Astrocyte of the cerebellum (primary cell): ENCODE measurements around the gene BAMBI.

Experiments
- DNase-seq: peaks from one replicate; pipeline ENCODE4 v3.0.0-alpha.2; 2011; ENCODE audit warnings: low read depth
- H3K4me3 ChIP-seq: 2 replicates; pipeline ENCODE4 v1.5.1; 2011; ENCODE audit warnings: mild to moderate bottlenecking, low read depth, low read length, moderate library complexity
- in situ Hi-C: cut with HindIII; loops from 2 replicates; pipeline ENCODE4 v1.10.0; 2017; ENCODE audit warnings: low sequenced_read_pairs
- TF ChIP-seq, protein P1 (sequence below): IDR thresholded peaks from 2 replicates; pipeline ENCODE4 v1.5.1; 2012; ENCODE audit warnings: low read length, low read depth, moderate library complexity, mild to moderate bottlenecking; ENCODE audit errors: missing control alignments

BAMBI gene

DNA sequence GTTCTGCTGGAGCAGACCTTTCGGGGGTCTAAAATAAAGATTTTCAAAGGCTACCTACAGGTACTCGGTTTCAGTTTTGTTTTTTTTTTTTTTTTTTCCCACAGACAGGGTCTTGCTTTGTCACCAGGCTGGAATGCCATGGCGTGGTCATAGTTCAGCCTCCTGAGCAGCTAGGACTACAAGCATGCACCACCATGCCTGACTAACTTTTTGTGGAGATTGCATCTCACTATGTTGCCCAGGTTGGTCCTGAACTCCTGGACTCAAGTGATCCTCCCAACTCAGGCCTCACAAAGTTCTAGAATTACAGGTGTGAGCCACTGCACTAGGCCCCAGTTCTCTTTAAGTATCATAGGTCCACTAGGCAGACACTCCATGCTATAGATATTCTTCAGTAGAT, 34.5 kb downstream of the BAMBI start:
- no peak overlapping the region for H3K4me3 ChIP-seq
- DNase-seq = no peak
- TF ChIP-seq, protein P1, sequence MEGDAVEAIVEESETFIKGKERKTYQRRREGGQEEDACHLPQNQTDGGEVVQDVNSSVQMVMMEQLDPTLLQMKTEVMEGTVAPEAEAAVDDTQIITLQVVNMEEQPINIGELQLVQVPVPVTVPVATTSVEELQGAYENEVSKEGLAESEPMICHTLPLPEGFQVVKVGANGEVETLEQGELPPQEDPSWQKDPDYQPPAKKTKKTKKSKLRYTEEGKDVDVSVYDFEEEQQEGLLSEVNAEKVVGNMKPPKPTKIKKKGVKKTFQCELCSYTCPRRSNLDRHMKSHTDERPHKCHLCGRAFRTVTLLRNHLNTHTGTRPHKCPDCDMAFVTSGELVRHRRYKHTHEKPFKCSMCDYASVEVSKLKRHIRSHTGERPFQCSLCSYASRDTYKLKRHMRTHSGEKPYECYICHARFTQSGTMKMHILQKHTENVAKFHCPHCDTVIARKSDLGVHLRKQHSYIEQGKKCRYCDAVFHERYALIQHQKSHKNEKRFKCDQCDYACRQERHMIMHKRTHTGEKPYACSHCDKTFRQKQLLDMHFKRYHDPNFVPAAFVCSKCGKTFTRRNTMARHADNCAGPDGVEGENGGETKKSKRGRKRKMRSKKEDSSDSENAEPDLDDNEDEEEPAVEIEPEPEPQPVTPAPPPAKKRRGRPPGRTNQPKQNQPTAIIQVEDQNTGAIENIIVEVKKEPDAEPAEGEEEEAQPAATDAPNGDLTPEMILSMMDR = no peak
- in situ Hi-C loops = no loop called here

DNA sequence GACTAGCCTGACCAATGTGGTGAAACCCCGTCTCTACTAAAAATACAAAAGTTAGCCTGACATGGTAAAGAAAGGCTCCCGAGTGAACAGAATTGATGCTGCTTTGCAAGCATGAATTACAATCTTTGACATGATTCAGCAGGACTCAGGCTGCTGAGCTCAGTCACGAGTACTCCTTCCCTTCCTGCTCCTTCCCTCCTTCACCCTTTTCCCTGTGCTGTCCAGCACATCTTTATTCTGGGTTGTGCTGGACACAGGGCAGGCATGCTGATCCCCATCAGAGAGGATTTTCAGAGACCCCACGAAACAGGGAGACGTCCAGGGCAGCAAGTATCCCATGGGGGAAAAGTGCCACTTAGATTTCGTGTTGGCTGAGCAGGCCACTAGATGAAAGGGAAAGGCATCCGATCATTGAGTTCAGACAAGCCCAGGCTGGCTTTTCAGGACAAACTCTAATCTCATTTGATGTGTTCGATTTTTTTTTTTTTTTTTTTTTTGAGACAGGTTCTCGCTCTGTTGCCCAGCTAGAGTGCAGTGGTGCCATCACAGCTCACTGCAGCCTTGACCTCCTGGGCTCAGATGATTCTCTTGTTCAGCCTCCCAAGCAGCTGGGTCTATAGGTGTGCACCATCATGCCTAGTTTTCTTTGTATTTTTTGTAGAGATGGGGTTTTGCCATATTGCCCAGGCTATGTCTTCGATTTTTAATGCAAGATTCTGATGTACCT, 36.5 kb downstream of the BAMBI start:
- no peak for DNase-seq
- in situ Hi-C loops = no loop called here
- H3K4me3 ChIP-seq = no peak overlapping the region
- TF ChIP-seq, protein P1 = no peak

DNA sequence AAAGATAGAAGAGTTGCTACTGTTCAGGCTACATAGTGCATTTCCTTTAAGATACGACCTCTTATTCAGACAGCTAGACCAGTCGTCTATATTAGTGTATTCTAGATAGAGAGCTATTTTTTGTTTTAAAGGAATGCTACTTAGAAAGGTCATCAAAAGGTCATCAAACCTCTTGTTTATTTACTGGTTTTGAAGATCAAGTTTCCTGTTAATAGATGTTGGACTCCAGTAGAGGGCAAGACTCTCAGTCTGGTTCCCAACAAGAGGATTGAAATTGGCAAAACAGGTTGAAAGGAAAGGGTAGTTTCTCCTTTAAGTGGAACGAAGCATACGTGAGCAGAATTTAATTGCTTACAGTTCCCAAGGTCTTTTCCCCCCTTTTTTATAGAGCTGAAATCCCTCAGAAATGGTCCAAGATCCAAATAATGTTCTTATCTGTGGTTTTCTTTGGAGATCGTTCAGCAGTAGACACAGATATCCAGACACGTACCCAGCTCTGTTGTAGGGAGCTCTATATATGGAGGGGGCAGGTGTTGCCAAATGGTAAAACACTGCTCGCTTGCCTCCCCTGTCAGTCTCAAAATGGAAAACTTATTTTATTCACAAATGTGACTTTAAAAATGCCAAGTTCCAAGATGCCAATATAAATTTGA, 37.2 kb downstream of the BAMBI start:
- TF ChIP-seq, protein P1 = no peak
- no peak overlapping the region for H3K4me3 ChIP-seq
- no peak for DNase-seq
- in situ Hi-C loops = no loop called here

DNA sequence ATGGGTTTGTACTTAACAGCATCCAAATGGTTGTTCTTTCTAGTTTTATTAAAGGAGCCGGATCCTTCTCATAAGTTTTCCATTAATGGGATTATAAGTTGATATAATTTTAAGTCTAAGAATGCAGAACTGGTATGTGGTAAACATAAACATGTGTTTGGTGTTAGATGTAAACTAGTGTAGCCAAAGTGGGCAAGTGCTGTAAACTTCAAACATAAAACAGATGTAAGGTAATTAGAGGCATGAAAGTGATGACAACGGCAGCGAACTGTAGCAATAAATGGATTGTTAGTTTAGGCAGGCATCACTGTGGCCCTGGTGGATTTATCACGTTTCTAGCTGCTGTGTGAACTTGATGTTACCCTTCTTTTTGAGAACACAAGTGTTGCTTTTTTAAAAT, 37.9 kb downstream of the BAMBI start:
- no peak overlapping the region for H3K4me3 ChIP-seq
- in situ Hi-C loops = no loop called here
- TF ChIP-seq, protein P1 = no peak
- DNase-seq = no peak

DNA sequence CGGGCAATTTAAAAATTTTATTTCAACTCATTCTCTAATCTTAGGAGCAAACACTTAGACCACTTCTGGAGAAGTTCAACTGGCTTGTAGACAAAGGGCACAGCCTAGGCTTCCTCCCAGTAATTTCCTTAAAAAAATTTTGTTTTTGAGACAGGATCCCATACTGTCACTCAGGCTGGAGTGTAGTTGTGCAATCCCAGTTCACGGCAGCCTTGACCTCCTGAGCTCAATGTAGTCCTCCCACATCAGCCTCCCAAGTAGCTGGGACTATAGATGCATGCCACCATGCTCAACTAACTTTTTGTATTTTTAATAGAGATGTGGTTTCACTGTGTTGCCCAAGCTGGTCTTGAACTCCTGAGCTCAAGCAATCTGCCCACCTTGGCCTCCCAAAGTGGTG, 38.4 kb downstream of the BAMBI start:
- TF ChIP-seq, protein P1 = no peak
- H3K4me3 ChIP-seq = no peak overlapping the region
- no peak for DNase-seq
- in situ Hi-C loops = no loop called here

DNA sequence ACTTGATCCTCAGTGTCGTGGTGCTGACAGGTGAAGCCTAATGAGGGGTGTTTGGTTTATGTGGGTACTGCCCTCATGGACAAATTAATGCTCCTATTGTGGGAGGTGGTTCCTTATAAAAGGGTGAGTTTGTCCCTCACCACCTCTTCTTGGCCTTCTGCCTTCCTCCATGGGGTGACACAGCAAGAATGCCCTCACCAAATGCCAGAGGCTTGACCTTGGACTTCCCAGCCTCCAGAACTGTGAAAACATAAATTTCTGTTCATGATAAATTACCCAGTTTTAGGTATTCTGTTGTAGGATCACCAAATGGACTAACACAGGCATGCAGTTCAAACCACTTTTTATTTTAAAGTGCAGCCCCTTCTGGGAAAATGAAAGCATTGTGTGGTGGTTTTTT, 39.4 kb downstream of the BAMBI start:
- H3K4me3 ChIP-seq = no peak overlapping the region
- no peak for DNase-seq
- in situ Hi-C loops = no loop called here
- TF ChIP-seq, protein P1 = no peak
